SK-N-SH (cell line): ENCODE measurements around the gene PDE6A.

Experiments
- EZH2phosphoT487 ChIP-seq: fragments of 200-600 bp; sonication (generic); IDR thresholded peaks from 2 replicates; pipeline ENCODE4 v1.6.1; 2017; ENCODE audit warnings: low read depth, mixed run types, mild to moderate bottlenecking, antibody characterized with exemption, moderate library complexity, borderline replicate concordance
- MAX ChIP-seq: IDR thresholded peaks from 2 replicates; pipeline ENCODE4 v1.4.0; 2012; ENCODE audit warnings: low read depth
- TEAD4 ChIP-seq: IDR thresholded peaks from 2 replicates; pipeline ENCODE4 v1.4.0; 2012; ENCODE audit warnings: mild to moderate bottlenecking, borderline replicate concordance; ENCODE audit not compliant: insufficient read depth
- TF ChIP-seq, protein P1 (sequence below): fragments of 200-600 bp; sonication (generic); IDR thresholded peaks from 2 replicates; pipeline ENCODE4 v1.6.1; 2017; ENCODE audit warnings: antibody characterized with exemption, mild to moderate bottlenecking, moderate library complexity

- TF ChIP-seq, protein P1, sequence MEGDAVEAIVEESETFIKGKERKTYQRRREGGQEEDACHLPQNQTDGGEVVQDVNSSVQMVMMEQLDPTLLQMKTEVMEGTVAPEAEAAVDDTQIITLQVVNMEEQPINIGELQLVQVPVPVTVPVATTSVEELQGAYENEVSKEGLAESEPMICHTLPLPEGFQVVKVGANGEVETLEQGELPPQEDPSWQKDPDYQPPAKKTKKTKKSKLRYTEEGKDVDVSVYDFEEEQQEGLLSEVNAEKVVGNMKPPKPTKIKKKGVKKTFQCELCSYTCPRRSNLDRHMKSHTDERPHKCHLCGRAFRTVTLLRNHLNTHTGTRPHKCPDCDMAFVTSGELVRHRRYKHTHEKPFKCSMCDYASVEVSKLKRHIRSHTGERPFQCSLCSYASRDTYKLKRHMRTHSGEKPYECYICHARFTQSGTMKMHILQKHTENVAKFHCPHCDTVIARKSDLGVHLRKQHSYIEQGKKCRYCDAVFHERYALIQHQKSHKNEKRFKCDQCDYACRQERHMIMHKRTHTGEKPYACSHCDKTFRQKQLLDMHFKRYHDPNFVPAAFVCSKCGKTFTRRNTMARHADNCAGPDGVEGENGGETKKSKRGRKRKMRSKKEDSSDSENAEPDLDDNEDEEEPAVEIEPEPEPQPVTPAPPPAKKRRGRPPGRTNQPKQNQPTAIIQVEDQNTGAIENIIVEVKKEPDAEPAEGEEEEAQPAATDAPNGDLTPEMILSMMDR: no peak
- TF ChIP-seq TEAD4 (no peak), MAX (no peak), EZH2phosphoT487 (no peak)
These were observed 98.6 kb downstream of the PDE6A start for GRCh38 chr5:149846021-149846420.
